ENCODE measurements around the gene GRWD1. TPM values are rescaled to one million over a fixed set of nuclear protein-coding genes. Genes with fewer than 3 reads are reported as not detected.

GRWD1 gene
- total and polyA plus RNA-seq, 2 of the 8 experiments (the other 6 are each of a cell fraction or from before 2014, with no cell fraction given): 36.9 to 61.9 TPM

DNA sequence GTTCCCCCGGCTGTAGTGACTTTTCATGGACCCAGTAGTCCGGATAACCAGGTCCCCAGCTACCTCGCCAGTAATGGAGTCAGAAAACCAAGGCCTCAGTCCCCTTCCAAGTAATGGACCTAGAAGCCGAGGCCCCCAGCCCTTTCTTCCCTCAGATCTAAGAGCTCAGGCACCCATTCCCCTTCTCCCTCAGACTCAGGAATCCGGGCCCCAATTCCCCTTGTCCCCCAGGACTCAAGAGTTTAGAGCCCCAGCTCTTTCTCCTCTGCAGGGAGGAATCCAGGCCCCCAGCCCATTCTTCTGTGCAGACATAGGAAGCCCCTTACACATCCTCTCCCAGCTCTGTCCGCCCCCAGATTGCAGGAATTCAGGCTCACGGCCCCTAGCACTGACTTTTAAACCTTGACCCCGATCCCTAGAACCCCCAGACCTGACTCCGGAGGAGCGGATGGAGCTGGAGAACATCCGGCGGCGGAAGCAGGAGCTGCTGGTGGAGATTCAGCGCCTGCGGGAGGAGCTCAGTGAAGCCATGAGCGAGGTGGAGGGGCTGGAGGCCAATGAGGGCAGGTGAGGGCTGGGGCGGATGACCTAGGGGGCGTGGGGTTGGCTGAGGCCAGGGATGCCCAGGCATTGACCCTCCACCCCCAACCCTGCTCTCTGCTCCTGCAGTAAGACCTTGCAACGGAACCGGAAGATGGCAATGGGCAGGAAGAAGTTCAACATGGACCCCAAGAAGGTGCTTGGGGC is 24.3 kb downstream of the GRWD1 start:
- 81% methylated on average over 17 of the region's 20 CpGs; no CpG with 5 or more reads in 1 of the 2 experiments for WGBS, 2 experiments (ENCODE audit: extremely low coverage in 1 of 2, insufficient coverage in 1 of 2, insufficient read length in 1 of 2, insufficient replicate concordance in 2 of 2, low coverage in 1 of 2, low lambda C conversion rate in 2 of 2, missing lambda C conversion rate in 1 of 2)
- Histone ChIP-seq H3K23ac (ENCODE audit: insufficient read length) (no peak overlapping the region), H3K14ac (ENCODE audit: insufficient read length) (no peak overlapping the region), H2AK5ac (ENCODE audit: low read depth, low read length) (no peak overlapping the region), H3K18ac (ENCODE audit: extremely low read depth, low read length) (no peak overlapping the region), H3K9ac (replicated peaks in 1 of 4; ENCODE audit: extremely low read depth in 1 of 4, low read depth in 3 of 4, low read length in 3 of 4) (peak overlapping the region in 3 of 4 experiments; percentile 29 to 41 (median 38); a peak in 4 of 7 replicates), H2BK15ac (ENCODE audit: low read length) (no peak overlapping the region), H3K36me3 (ENCODE audit: control insufficient read depth in 2 of 4, insufficient read depth in 4 of 4, low read length in 3 of 4) (peaks cover 31 to 46% (median 44%) of the 10 kb centered on the region in 4 experiments), H3K79me1 (ENCODE audit: low read depth, low read length) (peaks cover 4% of the 10 kb centered on the region; the same call in 1 of the 2 replicates), H4K91ac (replicated peaks; ENCODE audit: insufficient read length, low read length) (no peak overlapping the region), H3K4me1 (replicated peaks in 1 of 4; ENCODE audit: control insufficient read depth in 3 of 4, insufficient read depth in 4 of 4, low read length in 3 of 4) (peaks cover 0 to 9% (median 1%) of the 10 kb centered on the region in 4 experiments; a peak in 3 of 7 replicates), H4K20me1 (replicated peaks in 1 of 2; ENCODE audit: control insufficient read depth in 1 of 2, insufficient read depth in 2 of 2, low read length in 2 of 2) (peaks cover 13 to 18% of the 10 kb centered on the region in 2 experiments), H4K8ac (ENCODE audit: extremely low read depth, insufficient read depth, low read length) (no peak overlapping the region; the same call in 1 of the 2 replicates), H3K4me3 (ENCODE audit: extremely low read depth in 1 of 4, insufficient read depth in 2 of 4, low read depth in 3 of 4, low read length in 4 of 4) (peak overlapping the region; percentile 54 to 84 (median 80)), H3K4me2 (ENCODE audit: insufficient read depth in 1 of 2, low read depth in 2 of 2, low read length in 2 of 2) (peak overlapping the region; percentile 67 to 71), H3K27me3 (replicated peaks in 1 of 4; ENCODE audit: control insufficient read depth in 3 of 4, extremely low read depth in 1 of 4, insufficient read depth in 3 of 4, low read length in 3 of 4) (no peaks in the 10 kb centered on the region), H3K4ac (replicated peaks; ENCODE audit: insufficient read length, low read depth, low read length) (no peak overlapping the region), H3K56ac (replicated peaks; ENCODE audit: insufficient read length, low read depth, low read length) (no peak overlapping the region), H3K79me2 (ENCODE audit: control insufficient read depth in 1 of 2, insufficient read depth in 2 of 2, low read length in 2 of 2) (peaks cover 0 to 12% of the 10 kb centered on the region in 2 experiments; a peak in 1 of 4 replicates), H2BK120ac (replicated peaks; ENCODE audit: low read depth, low read length) (no peak overlapping the region), H3K9me3 (ENCODE audit: insufficient read depth in 2 of 2, low read depth in 1 of 2, low read length in 1 of 2) (no peaks in the 10 kb centered on the region), H3K23me2 (ENCODE audit: low read depth, low read length) (no peaks in the 10 kb centered on the region; the same call in 1 of the 2 replicates), H2BK20ac (ENCODE audit: low read length) (no peak overlapping the region), H4K5ac (ENCODE audit: insufficient read length, low read depth, low read length) (no peak overlapping the region), H2BK5ac (ENCODE audit: low read depth, low read length) (no peak overlapping the region), H2BK12ac (ENCODE audit: low read depth, low read length) (no peak overlapping the region), H2AFZ (ENCODE audit: low read length) (no peak overlapping the region), H3K27ac (ENCODE audit: low read depth, low read length) (no peak overlapping the region)
- no peak for TF ChIP-seq POLR2AphosphoS5 (IDR thresholded peaks at IDR 0.05; ENCODE audit: low read depth, low read length)
- no peak for TF ChIP-seq CREB1 (IDR thresholded peaks at IDR 0.05)
- TF ChIP-seq JUND (IDR thresholded peaks at IDR 0.05; ENCODE audit: low read length): no peak
- no peak for TF ChIP-seq TEAD4 (IDR thresholded peaks at IDR 0.05; ENCODE audit: low read depth, low read length)
- ChIA-PET POLR2A (ENCODE audit: partially characterized antibody) (interaction anchor here (0.6 to 11.4 kb wide), 18 partner anchors 8 to 378 kb away, joined by 3 to 176 read pairs (median 6); partner anchors contain the start of genes FAM83E, GRWD1, KCNJ14 and KDELR1), CTCF (ENCODE audit: partially characterized antibody) (interaction anchor here (0.6 to 1.5 kb wide), 13 partner anchors 11 to 410 kb away, joined by 3 to 8 read pairs (median 3); partner anchors contain the start of genes GRIN2D and KDELR1)
- no peak for FAIRE-seq
- DNase-seq (ENCODE audit: low read depth in 1 of 2, low spot score in 2 of 2): no peak
